ENCODE data around the gene YARS1. TPM values are rescaled to one million over a fixed set of nuclear protein-coding genes. Genes with fewer than 3 reads are reported as not detected.

YARS1 gene
- total RNA-seq, 1 experiment from 2014 or later = 244 TPM

GRCh38 chr1:32769524-32770220, 47.5 kb downstream of the YARS1 start:
- intact Hi-C loops (cut with micrococcal nuclease) = no loop called here
- Histone ChIP-seq H3K4me1 (ENCODE audit: control insufficient read depth in 1 of 2, insufficient read depth in 2 of 2, low read length in 2 of 2) (peaks cover 54 to 71% of the 10 kb centered on the region in 2 experiments), H3K27me3 (ENCODE audit: insufficient read depth, low read length) (no peaks in the 10 kb centered on the region), H3K27ac (ENCODE audit: low read depth, low read length) (peak overlapping the region; percentile 61), H3K79me2 (ENCODE audit: insufficient read depth, low read length) (peaks cover 27% of the 10 kb centered on the region), H2AFZ (ENCODE audit: low read depth, low read length, poor library complexity, severe bottlenecking) (no peak overlapping the region), H3K9me3 (ENCODE audit: control insufficient read depth in 1 of 2, insufficient read depth in 1 of 2, low read depth in 1 of 2, low read length in 2 of 2) (no peaks in the 10 kb centered on the region), H3K9me2 (ENCODE audit: insufficient read depth) (no peaks in the 10 kb centered on the region), H3K9ac (ENCODE audit: low read length) (peak overlapping the region; percentile 32), H3K36me3 (ENCODE audit: control insufficient read depth in 1 of 2, insufficient read depth in 2 of 2, low read length in 2 of 2) (peaks cover 6 to 16% of the 10 kb centered on the region in 2 experiments; a peak in 3 of 4 replicates), H3K4me2 (ENCODE audit: low read length) (peak overlapping the region; percentile 72), H4K20me1 (ENCODE audit: insufficient read depth) (no peaks in the 10 kb centered on the region), H3K4me3 (replicated peaks in 1 of 2; ENCODE audit: low read depth in 1 of 2, low read length in 2 of 2) (peak overlapping the region in 1 of 2 experiments; percentile 28; a peak in 2 of 4 replicates)
- ChIA-PET RAD21 (ENCODE audit: low non-redundant PET in 1 of 2, low total read pairs in 2 of 2, uncharacterized antibody in 2 of 2, unreplicated experiment in 2 of 2) (interaction anchor here (0.6 to 8.0 kb wide), 4 partner anchors 28 to 59 kb away, joined by 3 to 41 read pairs (median 4); no protein-coding TSS in a partner anchor), POLR2A (interaction anchor here (0.7 kb wide), 1 partner anchor 12 kb away, joined by 5 read pairs; no protein-coding TSS in a partner anchor), CTCF (interaction anchor here (1.4 to 2.6 kb wide), 2 partner anchors 58 to 249 kb away, joined by 3 to 19 read pairs; no protein-coding TSS in a partner anchor)
- no TSS peak for BruUV-seq (replicated peaks)
- DNase-seq (ENCODE audit: low read depth, low spot score) (peak; percentile 21), ATAC-seq (peak; percentile 41)
- TF ChIP-seq CEBPB (IDR thresholded peaks at IDR 0.05; ENCODE audit: low read depth) (no peak), EGR1 (IDR thresholded peaks at IDR 0.05; ENCODE audit: low read depth) (no peak), SP1 (IDR thresholded peaks at IDR 0.05; ENCODE audit: low read depth) (no peak), ZNF274 (IDR thresholded peaks at IDR 0.05; ENCODE audit: low read depth, low read length) (no peak), REST (IDR thresholded peaks at IDR 0.05; ENCODE audit: low read depth) (no peak), TCF7L2 (IDR thresholded peaks at IDR 0.05; ENCODE audit: borderline replicate concordance, extremely low read depth, insufficient read depth, insufficient read length) (peak; percentile 35), ATF3 (IDR thresholded peaks at IDR 0.05) (no peak), ELF1 (IDR thresholded peaks at IDR 0.05; ENCODE audit: borderline replicate concordance, low read depth) (no peak), EZH2phosphoT487 (IDR thresholded peaks at IDR 0.05; ENCODE audit: borderline replicate concordance) (no peak), POLR2A (IDR thresholded peaks at IDR 0.05; ENCODE audit: borderline replicate concordance, extremely low read depth, insufficient read depth, insufficient read length) (no peak), RAD21 (IDR thresholded peaks at IDR 0.05; ENCODE audit: low read depth) (no peak), FOSL1 (IDR thresholded peaks at IDR 0.05; ENCODE audit: low read depth) (no peak), ZFX (IDR thresholded peaks at IDR 0.05) (peak; percentile 26; the same call in 1 of the 2 replicates), YY1 (IDR thresholded peaks at IDR 0.05; ENCODE audit: extremely low read depth, insufficient replicate concordance, low read depth, low read length) (peak; percentile 28), CTCF (IDR thresholded peaks at IDR 0.05 in 2 of 3, conservative IDR thresholded peaks at IDR 0.05 in 1 of 3; ENCODE audit: borderline replicate concordance in 1 of 3, insufficient read depth in 1 of 3, low read depth in 2 of 3, low read length in 2 of 3) (no peak), ZBTB33 (IDR thresholded peaks at IDR 0.05; ENCODE audit: extremely low read depth, insufficient replicate concordance, low read length) (no peak), CBX3 (IDR thresholded peaks at IDR 0.05; ENCODE audit: low read depth) (no peak), JUND (IDR thresholded peaks at IDR 0.05) (no peak), POLR2AphosphoS5 (IDR thresholded peaks at IDR 0.05; ENCODE audit: low read depth, low read length) (no peak)
